NCI-H748 (cell line): ENCODE measurements around the gene SSBP2.
"Not testable (repeated sequence)": the region's sequence is repeated elsewhere in the genome, so short reads cannot be mapped to it uniquely, and the experiment has no call there.

Source experiments
- DNase-seq: peaks from one replicate; lab custom pipeline; 2025; ENCODE audit not compliant: unreplicated experiment; lab: John Stamatoyannopoulos, UW

SSBP2 gene

DNA sequence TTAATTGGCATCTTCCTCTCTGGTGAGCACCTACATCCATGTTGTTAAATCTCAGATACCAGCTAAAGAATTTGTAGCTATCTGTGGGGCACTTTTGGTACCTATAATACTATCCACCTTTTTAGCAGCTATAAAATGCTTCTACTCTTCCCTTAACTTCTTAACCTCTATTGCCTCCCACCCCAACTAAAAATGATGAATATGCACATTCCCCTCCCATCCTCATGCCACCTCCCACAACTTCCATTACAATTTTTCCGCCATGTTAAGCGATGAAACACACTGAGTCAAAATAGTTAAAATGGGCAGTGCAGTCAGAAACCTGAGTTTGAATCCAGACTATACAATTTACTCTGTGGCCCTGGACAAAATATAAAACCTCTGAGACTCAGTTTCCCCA is 10.1 kb downstream of the SSBP2 start:
- no peak for DNase-seq

- DNase-seq, result no peak
Observed at GRCh38 chr5:81739291-81739690, 11.6 kb downstream of the SSBP2 start.

- no peak for DNase-seq
Observed at GRCh38 chr5:81729276-81729675, 21.6 kb downstream of the SSBP2 start.

GRCh38 chr5:81728301-81728700 is 22.6 kb downstream of the SSBP2 start:
- no peak for DNase-seq

DNA sequence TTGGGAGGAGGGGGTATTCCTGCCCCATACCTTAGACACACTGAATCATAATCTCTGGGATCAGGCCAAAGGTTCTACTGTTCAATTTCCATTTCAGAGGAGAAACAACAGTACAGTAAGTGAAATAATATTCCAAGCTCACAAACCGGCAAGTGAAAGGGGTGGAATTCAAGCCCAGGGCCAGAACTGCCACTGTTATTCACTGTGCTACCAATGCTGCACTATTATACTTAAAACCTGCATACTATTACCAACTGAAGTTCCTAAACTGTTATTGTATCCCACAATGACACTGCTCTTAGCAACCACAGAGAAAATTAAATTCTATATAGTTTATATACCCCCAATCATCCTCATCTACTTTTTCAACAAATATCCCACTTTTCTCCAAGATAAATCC is 24.6 kb downstream of the SSBP2 start:
- no peak for DNase-seq

DNA sequence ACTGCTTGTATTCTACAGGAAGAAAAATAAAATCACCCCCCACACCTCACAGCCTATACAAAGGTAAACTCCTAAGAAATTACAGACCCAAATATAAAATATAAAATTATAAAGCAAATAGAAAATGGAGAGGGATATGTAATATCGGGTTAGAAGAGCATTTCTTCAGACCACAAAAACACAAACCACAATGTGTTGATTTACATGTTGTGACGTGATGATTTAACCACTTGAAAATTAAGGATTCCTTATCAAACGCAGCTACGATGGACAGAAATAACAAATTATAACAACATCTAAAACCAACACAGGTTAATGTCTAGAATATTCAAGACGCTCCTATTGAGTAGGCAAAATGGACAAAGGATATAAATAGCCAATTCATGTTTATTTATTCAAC is 26.3 kb downstream of the SSBP2 start:
- DNase-seq, result no peak

- DNase-seq, result no peak
Observed at GRCh38 chr5:81724108-81724507, 26.8 kb downstream of the SSBP2 start.

GRCh38 chr5:81721049-81721448 is 29.8 kb downstream of the SSBP2 start:
- no peak for DNase-seq

- no peak for DNase-seq
Observed at GRCh38 chr5:81719743-81720345, 31.1 kb downstream of the SSBP2 start.

DNA sequence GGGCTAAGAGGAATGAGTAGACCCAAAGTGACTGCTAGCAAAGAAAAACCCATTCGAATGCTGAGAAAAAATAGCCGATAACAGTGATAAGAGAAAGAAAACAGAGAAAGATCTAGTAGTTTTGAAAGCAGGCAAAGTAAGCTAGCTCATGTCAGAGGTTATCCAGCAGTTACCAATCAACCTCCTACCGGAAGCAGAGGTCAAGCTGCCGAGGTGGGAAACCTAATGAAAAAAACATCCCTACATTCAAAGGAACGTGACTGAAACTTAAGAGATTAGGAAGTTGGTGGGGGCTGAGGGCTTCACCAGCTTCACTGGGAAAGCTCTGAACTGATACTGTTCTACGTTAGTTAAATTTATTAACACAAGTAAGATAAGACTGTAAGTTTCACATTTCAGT is 32.6 kb downstream of the SSBP2 start:
- DNase-seq, result no peak

DNA sequence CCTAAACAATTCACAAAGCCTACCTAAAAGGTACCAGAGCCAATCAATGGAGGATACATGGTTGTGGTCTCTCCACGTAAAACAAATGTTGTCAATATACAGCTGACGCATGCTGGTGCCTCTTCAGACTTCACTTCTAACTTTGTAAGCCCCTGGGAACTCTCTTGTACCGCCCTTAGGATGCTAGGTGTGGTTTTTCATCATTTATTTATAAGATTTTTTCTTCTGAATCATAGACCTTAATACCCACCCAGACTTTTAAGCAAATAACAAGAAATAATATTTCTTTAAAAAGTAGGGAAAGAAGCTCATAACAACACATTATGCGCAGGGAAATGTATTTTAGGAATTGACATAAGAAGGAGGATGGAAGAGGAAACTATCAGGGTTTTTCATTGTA is 33.0 kb downstream of the SSBP2 start:
- DNase-seq, result no peak

GRCh38 chr5:81717226-81717625 is 33.7 kb downstream of the SSBP2 start:
- DNase-seq, result no peak

GRCh38 chr5:81714076-81714475 is 36.8 kb downstream of the SSBP2 start:
- not testable (repeated sequence) for DNase-seq

DNA sequence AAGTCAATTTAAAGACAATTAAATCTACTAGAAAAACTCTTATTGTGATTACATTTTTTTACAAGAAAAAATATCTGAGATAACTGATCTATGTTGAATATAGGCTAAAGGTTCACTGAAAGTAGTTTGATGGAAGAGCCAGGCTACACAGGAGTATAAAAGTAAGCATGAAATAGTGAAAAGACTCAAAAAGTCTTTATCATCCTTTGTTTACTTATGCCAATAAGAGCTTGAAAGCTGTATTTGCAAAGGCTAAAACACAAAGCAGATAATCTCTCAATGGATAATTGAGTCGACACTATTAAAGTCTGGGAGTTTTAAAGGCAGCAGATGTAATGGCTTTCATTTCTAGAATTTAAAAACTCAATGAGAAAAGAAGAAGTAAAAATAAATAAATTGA is 42.0 kb downstream of the SSBP2 start:
- DNase-seq, result peak; percentile 65

GRCh38 chr5:81703840-81704239 is 47.1 kb downstream of the SSBP2 start:
- DNase-seq, result no peak

DNA sequence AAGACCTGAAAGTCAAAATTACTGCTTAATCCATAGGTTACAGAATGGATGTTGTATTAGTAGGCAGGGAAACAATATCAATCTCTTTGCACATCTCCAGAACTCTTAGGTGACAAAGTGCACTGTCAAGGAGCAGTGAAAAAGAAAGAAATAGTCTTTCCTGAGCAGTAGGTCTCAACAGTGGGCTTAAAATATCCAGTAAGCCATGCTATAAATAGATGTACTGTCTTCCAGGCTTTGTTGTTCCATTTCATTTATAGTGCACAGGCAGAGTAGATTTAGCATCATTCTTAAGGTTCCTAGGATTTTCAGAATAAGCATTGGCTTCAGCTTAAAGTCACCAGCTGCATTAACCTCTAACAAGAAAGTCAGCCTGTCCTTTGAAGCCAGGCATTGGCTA is 50.7 kb downstream of the SSBP2 start:
- no peak for DNase-seq

DNA sequence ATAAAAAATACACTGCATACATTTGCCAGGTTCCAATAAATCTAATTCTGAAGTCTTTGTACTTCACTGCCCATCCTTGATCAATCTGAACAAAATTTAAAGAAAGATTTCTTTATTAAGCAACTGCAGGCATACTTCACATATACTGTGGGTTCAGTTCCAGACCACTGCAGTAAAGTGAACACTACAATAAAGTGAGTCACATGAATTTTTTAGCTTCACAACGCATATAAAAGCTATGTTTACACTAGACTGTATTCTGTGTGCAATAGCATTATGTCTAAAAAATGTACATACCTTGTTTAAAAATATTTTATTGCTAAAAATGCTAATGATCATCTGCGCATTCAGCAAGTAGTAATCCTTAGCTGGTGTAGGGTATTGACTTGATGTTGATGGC is 52.1 kb downstream of the SSBP2 start:
- no peak for DNase-seq

DNA sequence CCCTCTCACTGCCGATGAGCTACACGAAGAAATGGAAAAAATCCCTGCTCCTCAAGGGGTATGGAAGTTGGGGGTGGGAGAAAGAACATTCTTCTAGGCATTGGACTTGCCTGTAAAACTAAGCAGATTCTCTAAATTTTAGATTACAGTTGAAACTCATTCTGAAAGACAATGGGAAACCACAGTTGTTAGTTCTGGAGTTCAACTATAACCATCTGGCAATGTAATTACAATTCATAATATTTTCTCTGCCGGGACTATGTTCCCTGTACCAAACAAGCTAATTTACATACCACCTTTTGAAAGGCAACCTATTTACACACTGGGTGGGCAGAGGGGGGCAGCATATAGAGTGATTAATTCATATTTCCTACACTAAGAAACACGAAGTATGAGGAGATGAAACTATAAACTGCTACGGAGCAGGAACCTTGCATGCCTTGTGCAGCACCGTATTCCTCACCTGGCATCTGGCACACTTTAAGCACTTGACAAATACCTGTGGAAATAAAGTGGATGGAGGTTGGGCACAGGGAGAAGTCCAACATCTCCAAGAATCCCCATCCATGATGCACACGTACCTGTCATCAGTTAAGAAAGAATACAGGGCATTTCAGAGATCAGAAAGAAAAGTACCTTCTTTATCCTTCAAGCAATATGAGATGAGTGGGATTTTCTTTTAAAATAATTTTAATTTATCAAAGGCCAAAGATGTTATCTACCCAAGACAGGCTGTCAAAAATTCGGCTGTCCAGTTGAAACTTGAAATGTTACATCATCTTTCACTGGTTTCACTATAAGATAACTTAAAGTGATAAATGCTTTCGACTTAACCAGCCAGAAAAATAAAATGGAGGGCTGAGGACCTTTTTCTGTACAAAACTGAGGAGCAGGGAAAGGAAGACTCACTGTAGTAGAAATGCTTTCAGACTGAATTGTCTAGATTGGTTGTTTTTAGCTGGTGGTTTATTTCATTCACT is 54.2 kb downstream of the SSBP2 start:
- no peak for DNase-seq

DNA sequence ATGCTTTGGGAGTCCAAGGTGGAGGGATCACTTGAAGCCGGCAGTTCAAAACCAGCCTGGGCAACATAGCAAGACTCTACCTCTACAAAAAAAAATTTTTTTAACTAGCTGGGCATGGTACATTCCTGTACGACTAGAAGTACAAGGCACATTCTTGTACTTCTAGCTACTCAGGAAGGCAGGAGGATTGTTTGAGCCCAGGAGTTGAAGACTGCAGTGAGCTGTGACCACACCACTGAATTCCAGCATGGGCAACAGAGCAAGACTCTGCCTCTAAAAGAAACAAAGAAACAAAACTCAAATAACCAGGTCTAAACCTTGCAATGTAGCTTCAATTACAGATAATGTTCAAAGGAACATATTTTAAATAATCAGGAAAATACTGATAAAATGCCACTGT is 56.2 kb downstream of the SSBP2 start:
- no peak for DNase-seq

- DNase-seq, result no peak
Observed at GRCh38 chr5:81688215-81688614, 62.7 kb downstream of the SSBP2 start.

- DNase-seq, result no peak
Observed at GRCh38 chr5:81687292-81687691, 63.6 kb downstream of the SSBP2 start.

DNA sequence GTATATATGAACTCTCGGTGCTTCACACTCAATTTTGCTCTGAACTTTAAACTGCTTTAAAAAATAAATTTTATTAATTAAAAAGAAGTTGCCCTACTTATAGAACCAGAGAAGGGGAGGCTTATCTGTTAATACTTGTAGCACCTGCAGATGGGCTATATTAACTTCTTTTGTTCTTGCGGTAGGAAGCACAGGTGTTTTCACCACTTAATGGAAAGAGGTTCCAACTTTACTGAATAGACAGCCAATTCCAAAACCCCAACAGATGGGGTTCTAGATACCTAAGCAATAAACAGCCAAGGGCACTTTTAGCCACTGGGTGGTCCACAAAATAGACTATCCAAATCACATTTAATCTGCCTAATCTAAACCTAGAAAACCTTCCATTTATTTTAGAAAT is 65.4 kb downstream of the SSBP2 start:
- DNase-seq, result no peak

GRCh38 chr5:81679885-81680284 is 71.0 kb downstream of the SSBP2 start:
- no peak for DNase-seq
